Measurements from ENCODE around the gene CYP2R1. TPM values are rescaled to one million over a fixed set of nuclear protein-coding genes. Genes with fewer than 3 reads are reported as not detected.

Gene CYP2R1
- total and polyA plus RNA-seq, 2 of the 8 experiments (the other 6 are each of a cell fraction or from before 2014, with no cell fraction given): 8.3 to 12.9 TPM

- Histone ChIP-seq H3K4me1 (replicated peaks in 1 of 4; ENCODE audit: control insufficient read depth in 3 of 4, insufficient read depth in 4 of 4, low read length in 3 of 4) (no peaks in the 10 kb centered on the region), H3K23me2 (ENCODE audit: low read depth, low read length) (no peaks in the 10 kb centered on the region), H3K27ac (ENCODE audit: low read depth, low read length) (no peak overlapping the region), H2BK15ac (ENCODE audit: low read length) (no peak overlapping the region), H4K5ac (ENCODE audit: insufficient read length, low read depth, low read length) (no peak overlapping the region), H3K9ac (replicated peaks in 1 of 4; ENCODE audit: extremely low read depth in 1 of 4, low read depth in 3 of 4, low read length in 3 of 4) (no peak overlapping the region), H3K4me3 (ENCODE audit: extremely low read depth in 1 of 4, insufficient read depth in 2 of 4, low read depth in 3 of 4, low read length in 4 of 4) (no peak overlapping the region), H2AFZ (ENCODE audit: low read length) (no peak overlapping the region), H3K79me2 (ENCODE audit: control insufficient read depth in 1 of 2, insufficient read depth in 2 of 2, low read length in 2 of 2) (no peaks in the 10 kb centered on the region), H3K79me1 (ENCODE audit: low read depth, low read length) (no peaks in the 10 kb centered on the region), H3K14ac (ENCODE audit: insufficient read length) (no peak overlapping the region), H4K91ac (replicated peaks; ENCODE audit: insufficient read length, low read length) (no peak overlapping the region), H2BK20ac (ENCODE audit: low read length) (no peak overlapping the region), H3K36me3 (ENCODE audit: control insufficient read depth in 2 of 4, insufficient read depth in 4 of 4, low read length in 3 of 4) (no peaks in the 10 kb centered on the region), H3K4me2 (ENCODE audit: insufficient read depth in 1 of 2, low read depth in 2 of 2, low read length in 2 of 2) (no peak overlapping the region), H2AK5ac (ENCODE audit: low read depth, low read length) (no peak overlapping the region), H3K18ac (ENCODE audit: extremely low read depth, low read length) (no peak overlapping the region), H2BK5ac (ENCODE audit: low read depth, low read length) (no peak overlapping the region), H4K20me1 (replicated peaks in 1 of 2; ENCODE audit: control insufficient read depth in 1 of 2, insufficient read depth in 2 of 2, low read length in 2 of 2) (no peaks in the 10 kb centered on the region), H3K56ac (replicated peaks; ENCODE audit: insufficient read length, low read depth, low read length) (no peak overlapping the region), H3K9me3 (ENCODE audit: insufficient read depth in 2 of 2, low read depth in 1 of 2, low read length in 1 of 2) (0 out of 4 replicates have a peak, but pooled peaks cover 0 to 5% of the 10 kb centered on the region in 2 experiments), H4K8ac (ENCODE audit: extremely low read depth, insufficient read depth, low read length) (no peak overlapping the region), H3K27me3 (replicated peaks in 1 of 4; ENCODE audit: control insufficient read depth in 3 of 4, extremely low read depth in 1 of 4, insufficient read depth in 3 of 4, low read length in 3 of 4) (no peaks in the 10 kb centered on the region), H3K23ac (ENCODE audit: insufficient read length) (no peak overlapping the region), H2BK120ac (replicated peaks; ENCODE audit: low read depth, low read length) (no peak overlapping the region), H2BK12ac (ENCODE audit: low read depth, low read length) (no peak overlapping the region), H3K4ac (replicated peaks; ENCODE audit: insufficient read length, low read depth, low read length) (no peak overlapping the region)
- DNase-seq (ENCODE audit: low read depth in 1 of 2, low spot score in 2 of 2): no peak
- ChIA-PET POLR2A (ENCODE audit: partially characterized antibody) (no interaction called here), CTCF (ENCODE audit: partially characterized antibody) (interaction anchor here (1.0 to 2.0 kb wide), 3 partner anchors 10 to 159 kb away, joined by 4 to 15 read pairs (median 5); no protein-coding TSS in a partner anchor)
- no peak for FAIRE-seq
- 87% methylated on average over 1 of the region's 1 CpG; no CpG with 5 or more reads in 1 of the 2 experiments for WGBS, 2 experiments (ENCODE audit: extremely low coverage in 1 of 2, insufficient coverage in 1 of 2, insufficient read length in 1 of 2, insufficient replicate concordance in 2 of 2, low coverage in 1 of 2, low lambda C conversion rate in 2 of 2, missing lambda C conversion rate in 1 of 2)
- no peak for TF ChIP-seq E2F6 (IDR thresholded peaks at IDR 0.05)
- no peak for TF ChIP-seq SUZ12 (IDR thresholded peaks at IDR 0.05; ENCODE audit: low read length)
- TF ChIP-seq ASH2L (IDR thresholded peaks at IDR 0.05; ENCODE audit: low read length): no peak
- no peak for TF ChIP-seq JUN (IDR thresholded peaks at IDR 0.05; ENCODE audit: low read depth, low read length)
- TF ChIP-seq CREB1 (IDR thresholded peaks at IDR 0.05): no peak
- no peak for TF ChIP-seq TEAD4 (IDR thresholded peaks at IDR 0.05; ENCODE audit: low read depth, low read length)
- no peak for TF ChIP-seq CHD1 (IDR thresholded peaks at IDR 0.05; ENCODE audit: low read depth, low read length)
- no peak for TF ChIP-seq YY1 (IDR thresholded peaks at IDR 0.05; ENCODE audit: low read depth, low read length)
- TF ChIP-seq TCF12 (IDR thresholded peaks at IDR 0.05; ENCODE audit: low read depth, low read length): no peak
- TF ChIP-seq FOSL1 (IDR thresholded peaks at IDR 0.05; ENCODE audit: insufficient read depth, low read depth, low read length): no peak
- TF ChIP-seq BCL11A (IDR thresholded peaks at IDR 0.05; ENCODE audit: low read depth in 2 of 2, low read length in 2 of 2): no peak
- no peak for TF ChIP-seq SP4 (IDR thresholded peaks at IDR 0.05; ENCODE audit: low read length)
- no peak for TF ChIP-seq HDAC6 (IDR thresholded peaks at IDR 0.05; ENCODE audit: low read depth, low read length)
- TF ChIP-seq KDM4A (IDR thresholded peaks at IDR 0.05; ENCODE audit: low read depth, low read length, severe bottlenecking): no peak
- TF ChIP-seq BRCA1 (IDR thresholded peaks at IDR 0.05; ENCODE audit: low read depth, low read length): no peak
- no peak for TF ChIP-seq TAF1 (IDR thresholded peaks at IDR 0.05; ENCODE audit: low read depth, low read length)
These were observed 24.4 kb upstream of the CYP2R1 start for GRCh38 chr11:14916403-14916802.
